Neural cell (in vitro differentiated cells): ENCODE measurements around the gene TNS3. TPM values are rescaled to one million over a fixed set of nuclear protein-coding genes. Genes with fewer than 3 reads are reported as not detected.

Experiments
- H2AFZ ChIP-seq: fragments of 200-600, 300-800 bp; sonication (generic), shearing (Covaris generic); 2 replicates; pipeline ENCODE4 v1.6.0; 2014; ENCODE audit warnings: low read depth, mild to moderate bottlenecking, antibody characterized with exemption, low read length, moderate library complexity
- H3F3A ChIP-seq: fragments of 200-600 bp; shearing (Covaris generic); 2 replicates; pipeline ENCODE4 v1.6.1; 2016; ENCODE audit warnings: mild to moderate bottlenecking, moderate library complexity, mixed read lengths, antibody characterized with exemption, low read length; ENCODE audit not compliant: insufficient read depth, poor library complexity, severe bottlenecking
- H3K27ac ChIP-seq: fragments of 200-600, 300-800 bp; sonication (generic), shearing (Covaris generic); 2 replicates; pipeline ENCODE4 v1.5.1; 2014; ENCODE audit warnings: mild to moderate bottlenecking, low read length, moderate library complexity
- H3K27me3 ChIP-seq: fragments of 300-800, 200-600 bp; sonication (generic), shearing (Covaris generic); 2 replicates; pipeline ENCODE4 v1.6.0; 2014; ENCODE audit warnings: mild to moderate bottlenecking, low read depth, low read length, moderate library complexity; ENCODE audit not compliant: insufficient read depth
- H3K36me3 ChIP-seq: fragments of 300-800, 200-600 bp; sonication (generic), shearing (Covaris generic); 2 replicates; pipeline ENCODE4 v1.5.1; 2014; ENCODE audit warnings: mild to moderate bottlenecking, antibody characterized with exemption, low read length, moderate library complexity; ENCODE audit not compliant: insufficient read depth
- H3K4me2 ChIP-seq: fragments of 300-800, 200-600 bp; sonication (generic), shearing (Covaris generic); 2 replicates; pipeline ENCODE4 v1.6.0; 2014; ENCODE audit warnings: mild to moderate bottlenecking, low read length
- H3K4me3 ChIP-seq: fragments of 300-800, 200-600 bp; sonication (generic), shearing (Covaris generic); 2 replicates; pipeline ENCODE4 v1.5.1; 2014; ENCODE audit warnings: mild to moderate bottlenecking, low read length, moderate library complexity
- H3K79me2 ChIP-seq: fragments of 200-600 bp; shearing (Covaris generic); replicated peaks from 2 replicates; pipeline ENCODE4 v1.6.0; 2014; ENCODE audit warnings: mild to moderate bottlenecking, low read length, moderate library complexity; ENCODE audit not compliant: insufficient read depth
- H3K9ac ChIP-seq: fragments of 300-800, 200-600 bp; sonication (generic), shearing (Covaris generic); 2 replicates; pipeline ENCODE4 v1.6.1; 2016; ENCODE audit warnings: mild to moderate bottlenecking, low read length, mixed read lengths
- H3K9me2 ChIP-seq: fragments of 200-600 bp; shearing (Covaris generic); 2 replicates; pipeline ENCODE4 v1.6.1; 2016; ENCODE audit warnings: mild to moderate bottlenecking, low read length, mixed read lengths; ENCODE audit not compliant: insufficient read depth
- H3K9me3 ChIP-seq: fragments of 200-600, 300-800 bp; sonication (generic), shearing (Covaris generic); 2 replicates; pipeline ENCODE4 v1.6.1; 2016; ENCODE audit warnings: mild to moderate bottlenecking, mixed run types, low read length, moderate library complexity, mixed read lengths
- H4K20me1 ChIP-seq: fragments of 200-600 bp; shearing (Covaris generic); 2 replicates; pipeline ENCODE4 v1.6.1; 2016; ENCODE audit warnings: mild to moderate bottlenecking, mixed run types; ENCODE audit not compliant: insufficient read depth
- CTCF ChIP-seq: fragments of 450-650 bp; IDR thresholded peaks from 2 replicates; pipeline ENCODE4 v1.5.1; 2014; ENCODE audit warnings: antibody characterized with exemption, mild to moderate bottlenecking, moderate library complexity; ENCODE audit not compliant: poor library complexity, severe bottlenecking
- EP300 ChIP-seq: fragments of 450-650 bp; conservative IDR thresholded peaks from 2 replicates; pipeline ENCODE4 v1.6.1; 2014; ENCODE audit warnings: antibody characterized with exemption, mild to moderate bottlenecking, moderate library complexity; ENCODE audit not compliant: poor library complexity, severe bottlenecking
- EZH2 ChIP-seq: fragments of 200-600, 300-800 bp; shearing (Covaris generic), sonication (generic); IDR thresholded peaks from 2 replicates; pipeline ENCODE4 v1.6.1; 2014; ENCODE audit warnings: antibody characterized with exemption, low read length, borderline replicate concordance, mild to moderate bottlenecking; ENCODE audit not compliant: insufficient read depth, poor library complexity, severe bottlenecking
- MXI1 ChIP-seq: fragments of 450-650 bp; conservative IDR thresholded peaks from 2 replicates; pipeline ENCODE4 v1.6.1; 2014; ENCODE audit warnings: antibody characterized with exemption, mild to moderate bottlenecking; ENCODE audit not compliant: poor library complexity, severe bottlenecking
- POLR2AphosphoS5 ChIP-seq: IDR thresholded peaks from 2 replicates; pipeline ENCODE4 v1.6.1; 2012
- RAD21 ChIP-seq: fragments of 450-650 bp; conservative IDR thresholded peaks from 2 replicates; pipeline ENCODE4 v1.6.1; 2014; ENCODE audit warnings: antibody characterized with exemption, mild to moderate bottlenecking, moderate library complexity
- SMC3 ChIP-seq: fragments of 450-650 bp; conservative IDR thresholded peaks from 2 replicates; pipeline ENCODE4 v1.6.1; 2014; ENCODE audit warnings: antibody characterized with exemption, mild to moderate bottlenecking, moderate library complexity; ENCODE audit not compliant: poor library complexity
- TAF1 ChIP-seq: IDR thresholded peaks from 2 replicates; pipeline ENCODE4 v1.6.1; 2012; ENCODE audit warnings: low read depth
- polyA plus RNA-seq: library from polyadenylated mRNA; depleted of rRNA; stranded (reverse); fragments of >200 nt; gene quantifications from 2 replicates; pipeline ENCODE4 v1.2.3, GENCODE V29; 2014
- TF ChIP-seq, protein P1 (sequence below): IDR thresholded peaks from 2 replicates; pipeline ENCODE4 v1.6.1; 2012; ENCODE audit warnings: borderline replicate concordance

The TNS3 gene
- polyA plus RNA-seq, 1 donor from 2014 or later: 0.58 TPM

GRCh38 chr7:47512481-47513176 is 69.3 kb downstream of the TNS3 start:
- Histone ChIP-seq H2AFZ (no peak overlapping the region), H3K27me3 (no peaks in the 10 kb centered on the region), H3K9me3 (no peaks in the 10 kb centered on the region), H4K20me1 (no peaks in the 10 kb centered on the region), H3F3A (no peaks in the 10 kb centered on the region), H3K36me3 (no peaks in the 10 kb centered on the region), H3K4me2 (no peak overlapping the region), H3K79me2 (no peaks in the 10 kb centered on the region), H3K4me3 (no peak overlapping the region), H3K27ac (no peak overlapping the region), H3K9me2 (no peaks in the 10 kb centered on the region), H3K9ac (no peak overlapping the region)
- no peak for TF ChIP-seq RAD21
- no peak for TF ChIP-seq TAF1
- TF ChIP-seq POLR2AphosphoS5: no peak
- TF ChIP-seq, protein P1, sequence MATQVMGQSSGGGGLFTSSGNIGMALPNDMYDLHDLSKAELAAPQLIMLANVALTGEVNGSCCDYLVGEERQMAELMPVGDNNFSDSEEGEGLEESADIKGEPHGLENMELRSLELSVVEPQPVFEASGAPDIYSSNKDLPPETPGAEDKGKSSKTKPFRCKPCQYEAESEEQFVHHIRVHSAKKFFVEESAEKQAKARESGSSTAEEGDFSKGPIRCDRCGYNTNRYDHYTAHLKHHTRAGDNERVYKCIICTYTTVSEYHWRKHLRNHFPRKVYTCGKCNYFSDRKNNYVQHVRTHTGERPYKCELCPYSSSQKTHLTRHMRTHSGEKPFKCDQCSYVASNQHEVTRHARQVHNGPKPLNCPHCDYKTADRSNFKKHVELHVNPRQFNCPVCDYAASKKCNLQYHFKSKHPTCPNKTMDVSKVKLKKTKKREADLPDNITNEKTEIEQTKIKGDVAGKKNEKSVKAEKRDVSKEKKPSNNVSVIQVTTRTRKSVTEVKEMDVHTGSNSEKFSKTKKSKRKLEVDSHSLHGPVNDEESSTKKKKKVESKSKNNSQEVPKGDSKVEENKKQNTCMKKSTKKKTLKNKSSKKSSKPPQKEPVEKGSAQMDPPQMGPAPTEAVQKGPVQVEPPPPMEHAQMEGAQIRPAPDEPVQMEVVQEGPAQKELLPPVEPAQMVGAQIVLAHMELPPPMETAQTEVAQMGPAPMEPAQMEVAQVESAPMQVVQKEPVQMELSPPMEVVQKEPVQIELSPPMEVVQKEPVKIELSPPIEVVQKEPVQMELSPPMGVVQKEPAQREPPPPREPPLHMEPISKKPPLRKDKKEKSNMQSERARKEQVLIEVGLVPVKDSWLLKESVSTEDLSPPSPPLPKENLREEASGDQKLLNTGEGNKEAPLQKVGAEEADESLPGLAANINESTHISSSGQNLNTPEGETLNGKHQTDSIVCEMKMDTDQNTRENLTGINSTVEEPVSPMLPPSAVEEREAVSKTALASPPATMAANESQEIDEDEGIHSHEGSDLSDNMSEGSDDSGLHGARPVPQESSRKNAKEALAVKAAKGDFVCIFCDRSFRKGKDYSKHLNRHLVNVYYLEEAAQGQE: no peak

DNA sequence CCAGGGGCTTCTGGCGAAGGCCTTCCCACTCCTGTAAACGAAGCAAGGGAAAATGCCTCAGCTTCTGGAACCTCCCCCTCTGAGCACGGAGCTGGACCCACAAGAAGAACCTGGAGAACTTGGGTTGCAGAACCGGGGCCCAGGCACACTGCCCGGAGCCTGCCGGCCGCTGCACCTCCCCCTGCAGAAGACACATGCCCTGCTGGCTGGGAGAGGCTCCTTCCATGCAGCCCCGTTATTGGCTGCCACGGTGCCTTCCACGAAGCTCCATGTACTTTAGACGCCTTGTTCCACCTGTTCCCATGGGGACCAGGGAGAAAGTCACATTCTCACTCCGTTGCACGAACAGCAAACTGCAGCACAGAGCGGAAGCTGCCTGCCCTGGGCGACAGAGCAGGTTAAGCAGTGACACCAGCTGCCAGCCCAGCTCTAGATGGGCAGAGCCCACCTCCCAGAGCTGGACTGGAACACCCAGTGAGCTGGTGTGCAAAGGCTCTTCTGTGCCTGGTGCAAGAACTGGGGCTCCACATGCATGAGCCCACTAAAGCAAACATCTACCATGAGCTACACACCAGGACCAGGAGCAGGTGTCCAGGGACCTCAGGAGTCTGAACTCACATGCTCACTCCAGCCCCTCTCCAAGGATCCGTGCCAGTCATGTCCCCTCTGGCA is 70.1 kb downstream of the TNS3 start:
- no peak overlapping the region for H3K27ac ChIP-seq
- no peak for TF ChIP-seq EZH2
- no peak for TF ChIP-seq CTCF
- TF ChIP-seq SMC3: no peak
- TF ChIP-seq POLR2AphosphoS5: no peak
- TF ChIP-seq, protein P1: no peak
- no peak for TF ChIP-seq MXI1
- no peak for TF ChIP-seq EP300
- no peak for TF ChIP-seq RAD21
- no peak for TF ChIP-seq TAF1
- no peaks in the 10 kb centered on the region for H3K36me3 ChIP-seq
- no peaks in the 10 kb centered on the region for H3K79me2 ChIP-seq
- no peak overlapping the region for H3K4me2 ChIP-seq
- no peaks in the 10 kb centered on the region for H4K20me1 ChIP-seq
- H3F3A ChIP-seq: no peaks in the 10 kb centered on the region
- H3K27me3 ChIP-seq: no peaks in the 10 kb centered on the region
- no peaks in the 10 kb centered on the region for H3K9me3 ChIP-seq
- no peak overlapping the region for H3K4me3 ChIP-seq
- no peak overlapping the region for H2AFZ ChIP-seq
- H3K9ac ChIP-seq: no peak overlapping the region
- H3K9me2 ChIP-seq: no peaks in the 10 kb centered on the region
